Camera-type eye (tissue), 1 donor: ENCODE data around the gene GOLGA1. TPM values are rescaled to one million over a fixed set of nuclear protein-coding genes. Genes with fewer than 3 reads are reported as not detected.

Experiments used
- total RNA-seq: library from RNA; depleted of rRNA; stranded (reverse); fragments of >200 nt; gene quantifications from one replicate; pipeline ENCODE4 v1.2.3, GENCODE V29; 2014

The GOLGA1 gene, protein sequence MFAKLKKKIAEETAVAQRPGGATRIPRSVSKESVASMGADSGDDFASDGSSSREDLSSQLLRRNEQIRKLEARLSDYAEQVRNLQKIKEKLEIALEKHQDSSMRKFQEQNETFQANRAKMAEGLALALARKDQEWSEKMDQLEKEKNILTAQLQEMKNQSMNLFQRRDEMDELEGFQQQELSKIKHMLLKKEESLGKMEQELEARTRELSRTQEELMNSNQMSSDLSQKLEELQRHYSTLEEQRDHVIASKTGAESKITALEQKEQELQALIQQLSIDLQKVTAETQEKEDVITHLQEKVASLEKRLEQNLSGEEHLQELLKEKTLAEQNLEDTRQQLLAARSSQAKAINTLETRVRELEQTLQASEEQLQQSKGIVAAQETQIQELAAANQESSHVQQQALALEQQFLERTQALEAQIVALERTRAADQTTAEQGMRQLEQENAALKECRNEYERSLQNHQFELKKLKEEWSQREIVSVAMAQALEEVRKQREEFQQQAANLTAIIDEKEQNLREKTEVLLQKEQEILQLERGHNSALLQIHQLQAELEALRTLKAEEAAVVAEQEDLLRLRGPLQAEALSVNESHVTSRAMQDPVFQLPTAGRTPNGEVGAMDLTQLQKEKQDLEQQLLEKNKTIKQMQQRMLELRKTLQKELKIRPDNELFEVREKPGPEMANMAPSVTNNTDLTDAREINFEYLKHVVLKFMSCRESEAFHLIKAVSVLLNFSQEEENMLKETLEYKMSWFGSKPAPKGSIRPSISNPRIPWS
- 21.7 TPM for total RNA-seq

DNA sequence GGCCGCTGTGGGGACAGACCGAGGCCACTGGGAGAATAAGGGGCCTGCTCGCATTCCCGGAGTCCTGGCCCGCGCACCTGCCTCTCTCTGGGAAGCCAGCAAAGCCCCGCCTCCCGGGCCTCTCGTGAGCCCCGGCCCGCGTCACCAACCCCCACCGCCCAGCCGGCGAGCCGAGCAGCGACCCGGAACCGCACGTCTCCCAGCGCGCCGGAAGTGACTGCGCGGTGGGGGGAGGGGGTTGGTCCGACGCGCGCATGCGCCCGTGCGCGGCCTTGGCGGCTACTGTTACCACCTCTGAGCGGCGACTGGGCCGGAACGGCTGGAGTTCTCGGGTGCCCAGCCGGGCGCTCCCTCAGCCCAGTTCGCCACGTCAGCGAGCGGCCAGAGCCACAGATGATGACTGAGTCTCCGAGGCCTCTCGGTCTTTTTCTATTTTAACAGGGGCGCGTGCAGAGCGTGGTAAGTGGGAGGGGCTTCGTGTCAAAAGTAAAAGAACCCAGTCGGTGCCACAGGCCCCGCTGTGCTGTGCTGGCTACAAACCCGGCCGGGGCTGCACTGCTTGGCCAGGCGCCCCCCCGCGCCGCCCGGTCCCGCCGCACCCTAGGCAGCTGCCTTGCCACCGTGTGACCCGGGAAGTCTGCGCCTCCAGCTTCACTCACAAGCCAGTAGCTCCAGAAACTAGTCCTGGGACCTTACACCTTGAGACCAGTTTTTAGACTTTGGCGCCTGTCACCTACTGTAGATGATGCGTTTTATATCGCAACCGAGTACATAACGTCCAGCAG, at the start of gene GOLGA1:
Gene GOLGA1, minus strand, starts transcription at position 190 of the 785 bp plus-strand sequence. CDS start 2,372 bp downstream, outside the sequence.

DNA sequence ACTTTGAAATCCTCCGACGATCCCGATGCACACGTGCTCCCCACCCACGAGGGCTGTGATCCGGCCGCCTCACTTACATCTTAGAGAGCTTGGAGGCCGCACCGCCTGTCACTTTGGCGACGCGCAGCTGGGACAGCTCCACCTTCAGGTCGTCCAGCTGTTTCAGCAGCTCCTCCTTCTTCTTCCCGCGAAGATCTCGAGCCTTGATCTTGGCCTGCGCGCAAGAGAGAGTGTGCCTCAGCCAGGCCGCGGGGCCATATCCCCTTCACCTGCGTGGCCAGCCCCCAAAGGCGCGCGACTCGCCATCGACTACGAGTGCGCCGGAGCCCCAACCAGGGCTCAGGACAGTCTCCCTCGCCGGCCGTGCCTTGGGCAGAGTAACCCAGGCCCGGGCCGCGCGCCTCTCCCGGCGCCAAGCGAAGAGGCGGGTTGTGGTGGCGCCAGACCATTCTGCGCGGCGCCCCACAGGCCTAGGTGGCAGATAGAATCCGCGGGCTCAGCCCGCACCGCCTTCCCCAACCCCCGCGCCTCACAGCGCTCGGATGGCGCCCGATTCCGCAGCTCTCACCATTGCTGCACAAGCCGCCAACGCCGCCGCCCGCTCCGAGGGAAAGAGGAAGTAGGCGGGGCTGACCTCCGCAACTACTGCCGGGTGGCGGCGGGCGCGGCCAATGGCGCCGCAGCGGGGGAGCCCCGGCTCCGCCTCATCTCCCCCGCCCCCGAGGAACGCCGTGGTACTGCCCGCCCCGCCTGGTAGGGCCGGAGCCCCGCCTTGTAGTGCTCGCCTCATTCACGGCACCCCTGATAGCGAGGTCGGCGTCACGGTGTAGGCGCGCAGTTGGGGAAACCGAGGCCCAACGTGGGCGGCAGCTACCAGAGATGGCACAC, 79.3 kb downstream of the GOLGA1 start, which contains the start of the genes ARPC5L and RPL35:
Gene ARPC5L, plus strand, starts transcription at position 789 of the 888 bp plus-strand sequence. CDS start 7,161 bp downstream, outside the sequence.
Gene RPL35, minus strand, starts transcription at position 616 of the 888 bp plus-strand sequence. Its CDS starts 45 bp downstream, at position 571.

GRCh38 chr9:124852829-124853531, 87.9 kb downstream of the GOLGA1 start, which contains the start of gene WDR38:
Gene WDR38 (plus strand): TSS chr9:124853460. CDS start chr9:124853532, 72 bp downstream.

Other genes starting within 250 kb of the GOLGA1 start
- gene NR6A1, start 169.8 kb downstream of the GOLGA1 start, total RNA-seq, result 3.2 TPM
- 62.5 TPM for gene OLFML2A, start 163.9 kb downstream of the GOLGA1 start, total RNA-seq
- not detected for gene WDR38, start 87.6 kb downstream of the GOLGA1 start, total RNA-seq
- gene RPL35, start 79.1 kb downstream of the GOLGA1 start, total RNA-seq, result 807 TPM
- 11.7 TPM for gene ARPC5L, start 79.0 kb downstream of the GOLGA1 start, total RNA-seq
- gene SCAI, start 202.4 kb upstream of the GOLGA1 start, total RNA-seq, result 48.1 TPM
- 24.1 TPM for gene PPP6C, start 248.7 kb upstream of the GOLGA1 start, total RNA-seq